GM19240 (cell line): ENCODE data around the gene ZDHHC20.

Source experiments
- DNase-seq: peaks from one replicate; pipeline ENCODE4 v3.0.0; 2011; ENCODE audit warnings: low spot score; ENCODE audit not compliant: insufficient read length

The ZDHHC20 gene

DNA sequence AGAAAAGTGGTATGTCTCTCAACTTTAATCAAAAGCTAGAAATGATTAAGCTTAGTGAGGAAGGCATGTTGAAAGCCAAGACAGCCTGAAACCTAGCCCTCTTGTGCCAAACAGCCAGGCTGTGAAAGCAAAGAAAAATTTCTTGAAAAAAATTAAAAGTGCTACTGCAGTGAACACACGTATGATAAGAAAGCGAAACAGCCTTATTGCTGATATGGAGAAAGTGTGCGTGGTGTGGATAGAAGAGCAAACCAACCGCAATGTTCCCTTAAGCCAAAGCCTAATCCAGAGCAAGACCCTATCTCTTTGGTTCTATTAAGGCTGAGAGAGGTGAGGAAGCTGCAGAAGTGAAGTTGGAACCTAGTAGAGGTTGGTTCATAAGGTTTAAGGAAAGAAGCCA, 96.4 kb downstream of the ZDHHC20 start:
- DNase-seq, result no peak

DNA sequence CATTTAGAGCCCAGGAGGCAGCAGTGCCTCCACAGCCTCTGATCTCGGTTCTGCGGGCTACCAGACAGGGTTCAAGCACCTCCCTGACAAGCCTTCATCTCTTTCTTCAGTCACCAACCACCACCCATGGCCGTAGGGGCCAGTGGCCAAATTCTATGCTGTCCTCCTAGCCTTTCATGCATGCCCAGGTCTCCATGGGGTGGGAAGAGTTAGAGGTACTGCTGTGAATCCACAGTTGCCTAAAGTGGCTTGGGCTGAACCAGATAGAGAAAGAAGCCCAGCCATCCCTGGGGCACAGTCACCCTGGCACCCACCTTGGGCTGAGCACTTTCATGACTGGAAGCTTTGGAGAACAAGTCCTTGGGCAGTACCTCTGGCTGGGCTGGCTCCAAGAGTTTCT, 97.4 kb downstream of the ZDHHC20 start:
- DNase-seq, result no peak

DNA sequence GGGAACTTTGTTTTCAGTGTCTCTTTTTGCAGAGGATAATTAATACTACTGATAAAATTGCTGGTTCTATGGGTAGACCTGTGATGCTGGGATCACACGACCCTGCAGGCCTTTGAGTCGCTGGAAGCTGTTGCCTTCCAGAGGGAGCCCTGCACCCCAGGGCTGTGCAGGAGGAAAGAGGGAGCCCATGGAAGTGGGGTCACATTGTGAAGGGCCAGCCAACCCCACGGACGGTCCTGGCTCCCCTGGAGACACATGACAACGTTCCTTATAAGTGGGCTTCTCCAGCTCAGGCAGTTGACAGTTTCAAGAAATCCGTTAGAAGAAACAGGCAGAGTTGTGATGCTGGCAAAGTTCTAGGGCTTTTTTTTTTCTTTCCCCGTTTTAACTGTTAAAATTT, 98.0 kb downstream of the ZDHHC20 start:
- DNase-seq, result no peak

DNA sequence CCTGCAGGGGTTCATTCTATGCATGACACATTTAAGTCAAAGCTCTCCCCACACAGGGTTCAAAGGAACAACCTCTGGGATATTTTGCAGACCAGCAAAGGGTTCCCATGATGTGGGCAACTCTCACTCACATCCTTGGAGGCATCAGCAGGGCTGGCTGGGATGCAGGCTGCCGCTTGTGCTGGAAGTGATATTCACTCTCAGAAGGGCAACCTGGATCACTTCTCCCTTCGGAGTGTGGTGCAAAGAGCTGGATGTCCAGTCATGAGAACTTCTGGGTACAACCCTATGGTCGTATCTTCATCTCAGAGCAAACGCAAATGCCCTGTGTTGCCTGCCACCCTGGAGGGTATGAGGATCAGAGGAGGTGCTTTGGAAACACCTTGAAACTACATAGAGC, 98.6 kb downstream of the ZDHHC20 start:
- no peak for DNase-seq

DNA sequence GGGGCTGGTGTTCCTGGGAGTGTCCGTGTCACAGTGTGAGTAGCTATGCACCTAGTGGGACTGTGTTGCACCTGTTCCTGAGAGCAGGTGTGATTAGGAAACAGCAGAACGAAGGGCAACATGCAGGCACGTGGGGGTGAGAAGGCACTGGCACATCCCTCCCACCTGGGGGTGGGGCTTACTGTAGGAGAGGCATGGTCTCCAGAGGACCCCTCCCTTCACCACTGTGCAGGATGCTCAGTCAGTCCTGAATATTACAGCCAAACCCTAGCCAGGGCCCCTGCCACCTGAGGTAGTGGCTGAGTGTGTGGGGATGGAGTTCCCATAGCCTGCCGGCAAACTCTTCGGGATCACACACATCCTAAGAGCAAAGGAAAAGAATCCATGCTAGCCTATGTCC, 99.2 kb downstream of the ZDHHC20 start:
- no peak for DNase-seq

DNA sequence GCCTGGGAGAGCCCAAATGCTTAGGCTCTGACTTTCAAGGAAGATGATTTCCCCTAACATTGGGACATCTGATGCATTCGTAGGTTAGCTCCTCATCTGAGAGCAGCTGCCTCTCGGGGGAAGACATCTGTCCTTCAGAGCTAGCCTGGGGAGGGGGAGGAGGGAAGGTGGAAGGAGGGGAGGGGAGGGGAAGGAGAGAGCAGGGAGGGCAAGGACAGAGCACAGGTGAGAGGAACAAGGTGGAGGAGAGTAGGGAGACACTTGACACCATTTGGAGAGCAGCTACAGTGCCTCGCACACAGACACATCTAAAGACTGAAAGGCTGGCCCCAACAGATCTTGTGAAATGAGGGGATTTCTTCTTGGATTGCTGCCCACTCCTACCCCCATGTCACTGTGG, 103.8 kb downstream of the ZDHHC20 start:
- no peak for DNase-seq

DNA sequence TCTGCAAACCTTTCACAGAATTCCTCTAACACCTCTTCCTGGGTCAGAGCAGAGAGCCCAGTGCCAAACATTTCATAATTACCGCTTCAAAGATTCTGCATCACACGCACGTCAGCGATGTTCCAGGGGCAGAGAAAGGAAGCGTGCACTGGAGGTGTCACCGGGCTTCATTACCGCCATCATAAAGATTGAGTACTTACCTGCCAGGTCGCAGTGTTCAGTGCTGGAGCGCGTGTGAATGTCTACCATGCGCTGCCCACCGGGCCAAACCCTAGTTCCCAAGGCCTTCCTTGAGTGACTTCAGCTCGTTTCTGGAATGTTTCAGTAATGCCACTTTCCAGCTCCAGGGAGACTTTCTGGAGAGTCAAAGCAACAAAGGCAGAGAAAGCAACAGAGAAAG, 104.4 kb downstream of the ZDHHC20 start:
- DNase-seq, result no peak

DNA sequence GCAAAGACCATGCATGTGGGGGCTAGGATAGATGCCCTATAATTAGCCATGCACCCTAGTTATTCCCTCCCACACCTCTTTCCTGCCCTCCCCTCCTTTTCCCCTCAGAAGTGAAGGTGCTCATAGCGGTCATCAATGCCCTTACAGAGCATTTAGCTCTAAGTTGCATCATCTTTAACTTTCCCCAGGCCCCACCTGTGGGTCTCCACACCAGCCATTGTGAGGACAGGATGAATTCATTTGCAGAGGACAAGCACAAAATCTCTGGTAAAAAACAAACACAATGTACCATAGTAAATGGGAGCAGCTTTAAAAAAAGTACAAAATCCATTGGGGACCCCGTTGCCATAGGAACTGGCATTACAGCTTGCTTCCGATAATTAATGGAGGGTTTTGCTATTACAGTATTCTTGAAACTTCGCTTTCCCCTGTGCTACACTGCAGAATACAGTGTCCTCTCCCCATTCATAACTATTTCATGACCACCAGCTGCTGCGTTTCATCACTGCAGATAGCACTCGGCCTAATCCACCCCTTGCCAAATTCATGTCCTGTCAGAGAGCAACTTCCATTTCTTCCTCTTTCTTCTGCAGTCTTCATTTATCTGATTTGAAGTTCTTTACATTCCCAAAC, 110.5 kb downstream of the ZDHHC20 start:
- no peak for DNase-seq

DNA sequence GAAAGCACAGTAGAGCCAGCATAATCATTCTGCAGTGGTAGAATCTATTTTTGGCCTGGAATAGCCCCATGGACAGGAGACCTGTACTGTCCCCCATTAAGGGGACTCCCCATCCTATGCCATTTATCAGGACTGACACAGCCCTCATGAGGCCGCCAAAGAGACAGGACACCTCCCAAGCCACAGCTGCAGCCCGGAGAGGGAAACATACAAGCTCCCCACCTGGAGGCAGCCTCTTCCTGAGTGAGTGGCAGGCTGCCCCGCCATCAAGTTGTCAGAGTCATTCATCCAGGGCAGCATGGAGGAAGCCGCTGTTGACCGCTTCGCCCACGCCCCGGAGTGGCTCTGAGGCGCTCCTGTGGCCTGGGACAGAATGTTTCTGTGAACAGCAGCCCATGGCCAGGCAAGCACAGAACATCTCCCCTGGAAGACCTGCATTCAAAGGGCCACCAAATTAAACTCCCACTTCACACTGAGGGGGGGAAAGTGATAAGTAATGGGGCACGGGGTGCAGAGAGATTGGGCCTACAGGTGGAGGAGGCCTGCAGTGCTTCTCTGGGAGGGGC, 111.3 kb downstream of the ZDHHC20 start:
- no peak for DNase-seq

DNA sequence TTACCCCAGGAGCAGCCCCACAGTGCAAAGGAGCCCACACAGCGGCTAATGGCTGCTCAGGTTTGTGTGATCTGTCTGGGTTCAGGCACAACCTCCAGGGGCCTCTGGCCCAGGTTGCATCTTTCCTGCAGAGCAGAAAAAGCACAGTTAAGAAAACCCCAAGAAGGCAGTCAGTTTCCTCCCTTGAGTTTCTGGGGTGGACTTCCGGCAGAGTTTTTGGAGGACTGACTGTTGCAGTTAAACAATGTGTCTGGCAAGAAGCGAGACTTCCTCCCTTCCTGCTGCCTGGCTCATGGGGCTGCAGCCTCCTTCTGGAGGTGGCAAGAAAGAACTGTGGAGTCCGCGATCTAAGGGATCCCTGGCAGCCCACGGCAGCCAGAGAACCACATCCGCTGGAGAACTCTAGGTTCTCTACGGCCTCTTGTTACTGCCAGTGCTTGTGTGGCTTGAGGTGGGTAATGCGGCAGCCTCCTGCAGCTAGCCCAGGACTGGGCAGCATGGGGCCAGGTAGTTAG, 114.4 kb downstream of the ZDHHC20 start:
- no peak for DNase-seq

DNA sequence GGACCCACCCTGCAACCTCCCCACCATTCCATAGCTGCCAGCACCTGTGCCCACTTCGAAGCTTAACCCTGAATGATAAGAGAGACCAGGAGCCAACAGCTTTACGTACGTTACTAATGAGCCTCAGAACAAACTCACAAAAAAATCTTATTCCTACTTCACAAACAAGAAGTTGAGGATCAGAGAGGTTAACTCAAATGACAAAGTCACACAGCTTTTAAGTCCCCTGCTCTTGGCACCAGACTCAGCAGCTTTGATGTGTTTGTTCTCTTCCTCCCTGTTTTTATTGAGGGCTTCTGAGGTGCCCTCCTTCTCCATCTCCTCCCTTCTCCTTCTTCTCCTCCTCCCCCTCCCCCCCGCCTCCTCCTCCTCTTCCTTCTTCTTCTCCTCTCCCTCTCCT, 115.4 kb downstream of the ZDHHC20 start:
- DNase-seq, result no peak

DNA sequence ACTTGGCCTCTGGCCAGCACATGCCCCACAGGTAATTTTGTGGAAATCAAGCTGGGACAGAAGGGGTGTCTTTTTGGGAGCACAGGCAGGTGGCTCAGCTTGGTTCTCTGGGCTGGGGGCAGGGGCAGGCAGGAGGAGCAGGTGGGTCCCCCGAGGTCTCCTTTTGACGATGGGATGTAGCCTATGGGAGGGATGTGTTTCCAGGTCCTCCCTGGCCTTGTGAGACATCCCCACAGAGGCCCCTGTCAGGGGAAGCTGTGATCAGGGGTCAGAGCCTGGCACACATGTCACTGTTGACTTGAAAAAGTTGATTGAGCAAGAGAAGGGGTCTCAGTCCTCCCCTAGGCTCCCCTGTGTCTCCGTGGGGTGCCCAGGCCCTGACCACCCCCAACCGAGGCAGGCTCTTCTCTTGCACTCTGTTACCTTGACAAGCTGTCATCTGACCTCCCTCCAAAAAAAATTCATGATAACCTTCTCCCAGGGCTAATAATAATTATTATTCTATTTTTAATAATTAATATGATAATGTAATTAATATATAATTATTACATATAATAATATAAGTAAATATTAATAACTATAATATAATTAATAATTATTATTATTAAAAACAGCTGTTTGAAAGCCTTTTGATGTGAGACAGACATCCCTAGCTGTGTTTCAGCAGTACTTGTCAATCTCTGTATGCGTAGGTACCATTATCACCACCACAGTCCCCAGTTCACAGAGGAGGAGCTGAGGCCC, 116.2 kb downstream of the ZDHHC20 start:
- DNase-seq, result no peak

DNA sequence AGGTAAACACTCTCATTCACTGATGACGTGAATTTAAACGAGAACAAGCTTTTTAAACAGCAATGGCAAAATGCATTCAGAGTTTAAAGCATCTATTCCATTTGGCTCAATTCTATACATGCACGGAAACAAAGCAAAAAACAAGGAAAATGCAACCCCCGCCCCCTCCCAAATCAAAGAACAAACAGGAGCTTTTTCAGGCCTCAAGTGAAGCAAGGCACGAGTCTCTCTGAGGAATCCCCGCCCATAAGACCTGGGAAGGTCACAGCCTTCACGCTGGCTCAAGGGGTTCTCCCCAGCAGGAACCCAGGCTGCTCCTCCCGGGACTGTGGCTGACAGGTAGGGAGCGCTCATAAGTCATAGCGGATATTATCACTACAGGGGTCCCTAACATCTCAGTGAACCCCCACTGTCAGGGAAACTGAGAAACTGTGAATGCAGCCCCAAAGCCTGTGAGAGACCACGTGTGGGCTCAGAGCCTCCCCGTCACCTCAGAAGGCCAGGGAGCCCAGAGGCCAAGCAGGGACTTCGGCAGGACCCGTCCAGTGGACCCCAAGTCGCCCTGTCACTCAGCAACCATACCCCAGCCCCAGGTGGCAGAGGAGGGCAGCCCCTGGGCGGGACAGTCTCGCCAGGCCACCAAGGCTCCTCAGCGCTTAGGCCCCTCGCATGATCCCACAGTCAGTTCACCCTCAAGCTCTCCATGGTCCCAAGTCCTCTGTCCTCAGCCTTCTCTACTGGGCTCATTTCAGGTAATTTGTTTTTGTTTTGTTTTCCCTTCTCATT, 117.3 kb downstream of the ZDHHC20 start:
- no peak for DNase-seq

DNA sequence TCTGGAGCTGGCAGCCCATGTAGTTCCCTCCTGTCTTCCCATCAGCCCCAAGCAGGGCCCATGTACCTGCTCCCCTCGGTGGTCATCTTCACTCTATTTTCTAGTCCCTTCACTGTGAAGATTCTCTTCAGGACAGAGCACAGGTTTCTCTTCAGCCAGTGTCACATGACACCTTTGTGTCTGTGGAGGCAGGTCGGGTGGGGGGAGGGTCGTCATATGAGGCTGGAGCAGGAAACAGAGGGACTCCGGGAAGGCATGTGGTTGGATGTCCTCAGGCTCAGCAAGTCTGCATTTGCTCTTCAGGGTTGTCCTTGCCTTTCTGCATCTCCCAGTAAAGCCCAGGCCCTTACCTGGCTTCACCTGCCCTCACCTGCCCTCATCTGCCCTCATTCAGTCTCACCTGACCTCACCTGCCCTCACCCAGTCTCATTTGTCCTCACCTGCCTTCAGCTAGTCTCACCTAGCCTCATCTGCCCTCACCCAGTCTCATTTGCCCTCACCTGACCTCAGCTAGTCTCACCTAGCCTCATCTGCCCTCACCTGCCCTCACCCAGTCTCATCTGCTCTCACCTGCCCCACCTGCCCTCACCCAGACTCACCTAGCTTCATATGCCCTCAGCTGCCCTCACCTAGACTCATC, 120.3 kb downstream of the ZDHHC20 start:
- no peak for DNase-seq

DNA sequence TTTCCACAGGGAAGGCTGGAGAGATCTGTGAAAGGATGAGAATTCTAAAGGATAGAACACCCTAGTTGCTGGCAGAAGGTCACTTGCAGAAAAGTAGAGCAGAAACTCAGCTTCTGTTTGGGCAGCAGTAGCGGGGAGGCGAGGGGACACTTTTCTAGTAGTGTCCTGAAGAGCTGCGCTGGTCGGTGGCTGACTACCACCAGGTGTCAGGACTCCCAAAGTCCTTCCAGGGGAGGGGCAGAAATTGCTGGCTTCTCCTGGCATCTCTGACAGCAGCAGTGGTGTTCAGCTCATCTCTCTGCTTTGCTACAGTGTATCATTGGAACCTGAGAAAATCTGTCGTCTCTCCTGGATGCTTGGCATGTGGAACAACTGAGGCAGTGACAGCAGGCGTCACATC, 120.9 kb downstream of the ZDHHC20 start:
- no peak for DNase-seq

DNA sequence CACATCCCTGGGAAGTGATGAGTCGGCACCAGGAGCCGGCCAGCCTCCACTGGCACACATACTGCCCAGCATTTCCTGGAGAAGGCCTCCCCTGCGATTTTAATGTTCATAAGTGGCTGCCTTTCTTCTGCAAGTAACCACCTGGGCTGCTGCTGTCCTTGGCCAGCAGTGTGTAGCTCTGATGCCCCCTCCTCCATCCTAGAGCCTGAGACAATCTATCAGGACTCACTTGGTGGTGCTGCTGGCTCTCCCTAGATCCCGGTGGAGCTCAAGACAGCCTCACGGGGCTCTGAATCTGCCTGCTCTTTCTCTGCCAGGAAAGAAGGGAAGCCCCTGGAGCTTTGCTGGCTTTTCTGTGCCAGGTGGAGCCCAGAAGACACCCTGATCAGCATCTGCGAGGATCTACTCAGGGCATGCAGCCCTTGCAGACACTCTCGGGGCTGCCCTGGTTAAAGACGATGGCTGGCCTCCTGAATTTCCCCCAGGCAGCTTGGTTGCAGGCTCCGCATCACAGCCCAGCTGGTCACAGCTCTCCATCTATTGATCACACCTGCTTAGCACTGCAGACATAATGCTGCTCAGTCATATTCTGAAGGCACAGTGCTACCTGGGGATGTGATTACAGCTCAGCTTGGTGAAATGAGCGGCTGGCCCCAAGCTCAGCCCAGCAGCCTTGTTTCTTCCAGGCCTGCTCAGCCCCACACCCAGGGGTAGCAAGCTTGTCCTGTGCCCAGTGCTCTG, 122.3 kb downstream of the ZDHHC20 start:
- DNase-seq, result no peak

DNA sequence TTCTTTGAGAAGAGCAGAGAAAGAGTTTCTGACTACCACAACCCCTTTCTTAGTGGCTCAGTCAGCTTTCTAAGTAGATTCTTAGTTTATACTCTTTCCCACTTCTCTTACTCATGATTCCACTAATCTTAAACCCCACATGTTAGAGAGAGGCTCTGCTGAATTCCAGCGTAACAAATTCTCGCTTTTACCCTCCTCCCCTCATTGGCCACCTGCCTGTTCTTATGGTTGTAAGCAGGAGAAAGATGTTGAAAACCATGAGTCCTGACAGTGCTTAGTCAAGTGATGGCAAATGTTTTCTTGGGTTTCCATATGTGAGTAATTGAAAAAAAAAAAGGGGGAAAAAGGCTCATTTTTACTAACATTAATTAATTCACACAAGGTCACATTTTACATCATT, 125.9 kb downstream of the ZDHHC20 start:
- no peak for DNase-seq

DNA sequence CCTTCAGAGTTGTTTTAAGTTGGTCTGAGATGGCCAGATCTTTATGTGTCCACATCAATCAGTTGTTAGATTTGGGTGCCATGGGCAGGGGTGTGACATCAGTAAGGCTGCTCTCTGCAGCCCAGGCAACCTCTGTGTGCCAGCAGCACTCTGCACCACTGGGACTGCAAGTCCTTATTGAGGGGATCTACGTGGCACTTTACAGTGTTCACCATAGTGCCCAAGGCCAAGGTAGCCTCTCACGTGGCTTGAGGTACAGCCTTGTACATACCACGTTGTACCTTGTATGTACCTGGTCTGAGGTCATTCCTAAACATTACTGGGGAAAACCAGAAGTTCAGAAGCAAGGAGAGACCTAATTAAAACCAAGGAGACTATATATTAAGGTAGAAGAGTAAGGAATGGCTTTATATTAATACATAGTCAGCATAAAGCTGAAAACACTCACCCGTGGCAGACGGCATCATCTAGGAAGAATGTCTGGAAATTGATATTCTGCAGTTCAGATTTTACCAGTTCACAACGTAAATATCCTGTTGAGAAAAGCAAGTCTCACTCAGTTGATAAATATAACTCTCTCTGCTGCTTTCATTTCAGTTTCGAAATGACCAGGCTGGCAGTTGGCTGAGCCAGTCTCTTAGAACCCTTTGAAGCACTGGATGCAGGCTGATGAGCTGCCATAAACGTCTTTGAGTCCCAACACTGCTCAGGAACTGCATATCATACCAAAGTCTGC, 128.8 kb downstream of the ZDHHC20 start:
- peak; percentile 45 for DNase-seq

DNA sequence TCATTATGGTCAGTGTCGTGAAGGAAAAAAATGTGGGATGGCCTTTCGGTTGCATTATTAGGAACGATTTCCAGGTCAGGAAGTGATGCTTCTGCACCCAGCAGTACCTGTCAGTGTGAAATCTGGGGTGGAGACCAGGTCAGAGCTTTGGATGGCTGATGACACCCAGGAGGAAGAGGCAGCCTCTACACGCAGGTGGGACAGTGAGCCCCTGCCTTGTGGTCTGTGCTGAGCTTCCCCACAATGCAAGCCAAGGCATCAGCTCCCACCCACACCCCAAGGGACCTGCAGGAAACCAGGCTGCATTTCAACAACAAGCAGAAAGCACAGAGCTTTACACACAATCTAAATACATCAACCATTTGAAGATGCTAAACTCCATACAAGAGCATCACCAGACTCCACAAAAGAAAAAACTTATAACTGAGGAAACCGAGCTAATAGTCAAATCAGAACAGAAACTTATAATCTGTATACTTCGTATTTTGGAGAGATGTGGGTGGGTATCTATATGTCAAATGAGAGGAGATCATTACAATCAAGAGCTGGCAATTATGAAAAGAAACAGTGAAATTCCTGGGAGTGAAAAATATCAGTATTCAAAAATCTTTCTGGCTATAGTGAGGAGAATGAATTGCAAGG, 130.1 kb downstream of the ZDHHC20 start:
- no peak for DNase-seq

DNA sequence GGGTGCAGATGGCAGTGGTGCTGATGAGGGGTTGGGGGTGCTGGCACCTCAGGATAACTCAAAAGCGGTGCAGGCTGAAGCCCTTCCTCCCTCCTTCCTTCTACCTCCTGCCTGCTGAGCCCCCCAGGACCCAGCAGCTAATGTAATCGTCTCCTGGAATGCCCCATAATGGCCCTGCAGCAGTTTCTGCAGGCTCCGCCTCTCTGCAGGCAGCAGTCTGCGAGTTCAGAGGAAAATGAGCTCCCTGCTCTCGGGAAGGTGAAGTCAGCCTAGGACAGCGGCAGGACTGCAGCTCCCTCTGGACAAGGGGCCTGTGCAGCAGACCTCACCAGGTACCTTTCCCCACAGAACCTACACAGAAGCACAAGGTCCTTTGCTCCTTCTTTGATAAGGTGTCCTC, 130.9 kb downstream of the ZDHHC20 start:
- DNase-seq, result no peak
